AG09309 (cell line): ENCODE results near the gene HMCN1.
"Not testable (repeated sequence)": the region's sequence is repeated elsewhere in the genome, so short reads cannot be mapped to it uniquely, and the experiment has no call there.

Experiments
- DNase-seq: peaks from one replicate; pipeline ENCODE4 v3.0.0-alpha.2; 2010; ENCODE audit warnings: low read depth
- H3K4me3 ChIP-seq: 2 replicates; pipeline ENCODE4 v1.5.1; 2011; ENCODE audit warnings: mild to moderate bottlenecking, low read depth, low read length, moderate library complexity; ENCODE audit not compliant: control insufficient read depth
- TF ChIP-seq, protein P1 (sequence below): IDR thresholded peaks from 2 replicates; pipeline ENCODE4 v1.5.1; 2011; ENCODE audit warnings: mild to moderate bottlenecking, low read depth, low read length, inconsistent platforms; ENCODE audit not compliant: insufficient read depth, control insufficient read depth; ENCODE audit errors: missing control alignments

HMCN1 gene

DNA sequence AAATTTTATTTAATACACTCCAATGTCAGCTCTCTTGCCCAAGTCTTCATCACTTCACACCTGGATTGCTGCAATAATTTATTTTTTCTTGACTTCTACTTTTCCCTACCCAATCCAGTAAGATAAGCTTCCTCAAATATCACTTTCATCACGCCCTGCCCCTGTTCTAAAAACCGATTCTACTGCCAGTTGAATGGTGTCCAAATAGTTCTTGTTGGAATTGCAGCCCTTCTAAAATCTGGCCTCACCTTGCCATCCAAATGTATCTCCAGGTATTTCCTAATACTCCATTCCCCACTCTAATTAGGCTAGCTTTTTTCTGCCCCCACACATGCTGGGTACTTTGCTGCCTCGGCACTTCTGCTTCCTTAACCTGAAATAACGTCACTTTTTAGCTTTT lies 152.5 kb downstream of the HMCN1 start:
- no peak overlapping the region for H3K4me3 ChIP-seq
- DNase-seq, result no peak
- TF ChIP-seq, protein P1, sequence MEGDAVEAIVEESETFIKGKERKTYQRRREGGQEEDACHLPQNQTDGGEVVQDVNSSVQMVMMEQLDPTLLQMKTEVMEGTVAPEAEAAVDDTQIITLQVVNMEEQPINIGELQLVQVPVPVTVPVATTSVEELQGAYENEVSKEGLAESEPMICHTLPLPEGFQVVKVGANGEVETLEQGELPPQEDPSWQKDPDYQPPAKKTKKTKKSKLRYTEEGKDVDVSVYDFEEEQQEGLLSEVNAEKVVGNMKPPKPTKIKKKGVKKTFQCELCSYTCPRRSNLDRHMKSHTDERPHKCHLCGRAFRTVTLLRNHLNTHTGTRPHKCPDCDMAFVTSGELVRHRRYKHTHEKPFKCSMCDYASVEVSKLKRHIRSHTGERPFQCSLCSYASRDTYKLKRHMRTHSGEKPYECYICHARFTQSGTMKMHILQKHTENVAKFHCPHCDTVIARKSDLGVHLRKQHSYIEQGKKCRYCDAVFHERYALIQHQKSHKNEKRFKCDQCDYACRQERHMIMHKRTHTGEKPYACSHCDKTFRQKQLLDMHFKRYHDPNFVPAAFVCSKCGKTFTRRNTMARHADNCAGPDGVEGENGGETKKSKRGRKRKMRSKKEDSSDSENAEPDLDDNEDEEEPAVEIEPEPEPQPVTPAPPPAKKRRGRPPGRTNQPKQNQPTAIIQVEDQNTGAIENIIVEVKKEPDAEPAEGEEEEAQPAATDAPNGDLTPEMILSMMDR, result no peak

DNA sequence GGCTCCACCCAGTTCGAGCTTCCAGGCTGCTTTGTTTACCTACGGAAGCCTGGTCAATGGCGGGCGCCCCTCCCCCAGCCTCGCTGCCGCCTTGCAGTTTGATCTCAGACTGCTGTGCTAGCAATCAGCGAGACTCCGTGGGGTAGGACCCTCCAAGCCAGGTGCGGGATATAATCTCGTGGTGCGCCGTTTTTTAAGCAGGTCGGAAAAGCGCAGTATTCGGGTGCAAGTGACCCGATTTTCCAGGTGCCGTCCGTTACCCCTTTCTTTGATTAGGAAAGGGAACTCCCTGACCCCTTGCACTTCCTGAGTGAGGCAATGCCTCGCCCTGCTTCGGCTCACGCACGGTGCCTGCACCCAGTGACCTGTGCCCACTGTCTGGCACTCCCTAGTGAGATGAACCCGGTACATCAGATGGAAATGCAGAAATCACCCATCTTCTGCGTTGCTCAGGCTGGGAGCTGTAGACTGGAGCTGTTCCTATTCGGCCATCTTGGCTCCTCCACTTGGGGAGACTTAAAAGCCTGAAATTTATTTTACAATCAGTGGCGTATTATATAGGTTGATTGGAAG lies 158.7 kb downstream of the HMCN1 start:
- not testable (repeated sequence) for DNase-seq, H3K4me3 ChIP-seq

DNA sequence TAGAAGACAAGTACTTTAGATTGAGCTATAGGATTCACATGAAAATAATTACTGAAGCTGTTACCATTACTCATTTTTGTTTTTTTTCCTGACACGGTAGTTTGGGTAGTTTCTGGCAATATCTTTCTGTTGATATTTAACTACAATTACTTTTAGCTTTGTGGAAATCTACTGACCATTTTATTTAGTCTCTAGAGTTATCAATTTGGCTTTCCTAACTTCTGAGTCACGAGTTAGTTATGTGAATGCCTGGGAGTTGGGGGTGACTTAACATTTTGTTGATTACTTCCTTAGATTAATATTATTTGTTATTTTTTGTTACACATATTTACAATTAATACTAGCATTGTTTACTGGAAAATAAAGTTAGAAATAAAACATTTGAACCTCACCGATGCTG lies 160.6 kb downstream of the HMCN1 start:
- TF ChIP-seq, protein P1, result no peak
- H3K4me3 ChIP-seq, result no peak overlapping the region
- no peak for DNase-seq

DNA sequence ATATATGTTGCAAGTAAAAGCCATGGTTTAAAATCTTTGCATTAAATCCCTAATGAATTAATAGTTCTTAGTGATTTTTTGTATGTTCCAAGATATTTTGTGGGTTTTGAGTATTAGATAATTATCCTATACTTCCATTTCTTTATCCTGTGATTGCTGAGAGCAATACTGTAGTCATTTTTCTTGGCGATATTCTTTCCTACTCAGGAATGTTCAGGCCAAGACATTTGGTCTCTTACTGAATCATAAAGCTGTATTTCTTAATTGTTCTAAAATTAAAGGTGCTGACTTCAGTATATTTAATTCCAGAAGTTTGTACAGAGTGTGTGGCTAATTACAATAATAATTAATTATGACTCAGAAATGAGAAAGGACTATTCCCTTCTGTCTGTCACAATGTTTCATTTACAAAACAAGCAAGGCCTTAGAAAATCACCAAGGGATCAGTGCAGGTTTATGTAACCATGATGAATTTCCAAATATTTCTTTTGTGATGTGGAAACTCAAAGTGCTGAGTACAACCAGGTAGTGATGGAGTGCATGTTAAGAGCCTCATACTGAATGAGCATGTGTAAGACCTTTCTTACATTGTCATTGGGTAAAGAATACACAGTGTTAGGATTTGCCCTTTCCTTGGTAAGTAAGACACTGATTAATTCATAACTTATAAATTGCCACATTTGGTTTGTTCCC lies 161.2 kb downstream of the HMCN1 start:
- TF ChIP-seq, protein P1, result no peak
- no peak for DNase-seq
- H3K4me3 ChIP-seq, result no peak overlapping the region

DNA sequence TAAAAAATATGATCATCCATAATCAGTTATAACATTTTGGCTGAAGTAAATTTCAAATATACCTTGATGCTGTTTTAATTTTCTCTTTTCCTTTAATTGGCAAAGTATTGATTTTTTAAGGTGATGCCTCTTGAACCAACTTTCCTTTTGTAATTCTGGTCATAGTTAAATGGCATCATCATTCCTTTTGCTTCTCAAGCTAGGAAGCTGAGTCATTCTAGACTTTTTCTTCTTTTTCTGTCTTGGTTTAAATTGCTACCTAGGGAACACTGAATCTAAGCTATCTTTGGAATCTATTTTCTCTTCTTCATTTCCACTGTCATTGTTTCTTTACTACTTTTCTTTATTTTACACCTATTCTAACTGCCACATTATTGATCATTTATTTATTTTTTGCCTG lies 162.7 kb downstream of the HMCN1 start:
- TF ChIP-seq, protein P1, result no peak
- H3K4me3 ChIP-seq, result no peak overlapping the region
- no peak for DNase-seq

DNA sequence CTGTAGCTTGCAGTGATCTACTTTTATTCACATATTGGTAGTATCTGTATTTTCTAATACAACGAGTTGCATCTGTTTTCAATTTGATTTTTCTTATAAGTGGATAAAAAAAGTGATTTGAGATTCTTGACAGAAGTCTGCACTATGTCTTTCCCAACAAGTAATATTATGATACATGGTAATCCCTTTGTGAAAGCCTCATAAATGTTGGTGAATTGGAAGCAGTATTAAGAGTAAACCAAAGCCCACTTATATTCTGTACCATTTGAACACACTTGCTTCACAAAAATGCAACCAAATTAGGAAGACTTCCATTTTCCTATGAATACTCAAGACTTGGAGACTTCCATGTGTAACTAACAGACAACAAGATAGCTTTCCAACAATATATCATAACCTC lies 172.0 kb downstream of the HMCN1 start:
- TF ChIP-seq, protein P1, result no peak
- DNase-seq, result no peak
- H3K4me3 ChIP-seq, result no peak overlapping the region

DNA sequence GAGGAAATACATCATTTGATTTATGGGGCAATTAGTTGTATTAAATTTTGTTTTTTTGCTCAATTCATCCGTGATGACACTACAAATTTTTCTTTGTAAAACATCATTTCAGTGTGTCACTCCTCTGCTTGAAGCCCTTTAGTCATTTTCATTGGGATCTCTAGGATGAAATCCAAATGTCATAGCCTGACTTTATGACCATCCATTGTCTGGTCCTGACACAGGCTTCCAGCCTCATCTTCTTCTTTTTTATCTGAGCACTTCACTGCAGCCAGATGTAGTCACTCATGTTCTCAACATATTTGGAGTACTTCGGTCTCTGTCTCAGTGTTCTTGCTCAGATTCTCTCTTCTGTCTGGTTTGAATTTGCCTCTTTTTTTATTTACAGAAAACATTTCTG lies 173.1 kb downstream of the HMCN1 start:
- TF ChIP-seq, protein P1, result no peak
- no peak for DNase-seq

More for the DNA sequence above, 173.1 kb downstream of the HMCN1 start:
- no peak overlapping the region for H3K4me3 ChIP-seq
